ENCODE results near the gene LRRC42.

DNA sequence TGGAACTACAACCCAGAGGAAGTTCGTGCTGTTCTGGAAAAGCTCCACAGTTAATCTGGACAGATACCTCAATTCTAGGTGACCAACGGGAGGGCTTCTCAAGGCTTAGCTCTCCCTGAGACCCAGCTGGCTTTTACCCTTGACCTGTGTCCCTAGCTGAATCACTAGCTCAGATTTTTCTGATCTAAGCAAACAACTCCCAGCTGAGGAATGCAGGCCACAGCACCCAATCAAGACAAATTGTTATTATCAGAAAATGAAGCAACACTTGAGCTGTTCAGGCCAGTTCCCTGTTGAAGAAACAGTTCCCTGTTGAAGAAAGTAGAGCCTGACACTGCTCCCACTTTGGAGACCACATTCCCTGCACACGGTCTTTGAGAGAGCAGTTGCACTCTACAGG lies 36.2 kb upstream of the LRRC42 start:
- TF ChIP-seq, protein P1, sequence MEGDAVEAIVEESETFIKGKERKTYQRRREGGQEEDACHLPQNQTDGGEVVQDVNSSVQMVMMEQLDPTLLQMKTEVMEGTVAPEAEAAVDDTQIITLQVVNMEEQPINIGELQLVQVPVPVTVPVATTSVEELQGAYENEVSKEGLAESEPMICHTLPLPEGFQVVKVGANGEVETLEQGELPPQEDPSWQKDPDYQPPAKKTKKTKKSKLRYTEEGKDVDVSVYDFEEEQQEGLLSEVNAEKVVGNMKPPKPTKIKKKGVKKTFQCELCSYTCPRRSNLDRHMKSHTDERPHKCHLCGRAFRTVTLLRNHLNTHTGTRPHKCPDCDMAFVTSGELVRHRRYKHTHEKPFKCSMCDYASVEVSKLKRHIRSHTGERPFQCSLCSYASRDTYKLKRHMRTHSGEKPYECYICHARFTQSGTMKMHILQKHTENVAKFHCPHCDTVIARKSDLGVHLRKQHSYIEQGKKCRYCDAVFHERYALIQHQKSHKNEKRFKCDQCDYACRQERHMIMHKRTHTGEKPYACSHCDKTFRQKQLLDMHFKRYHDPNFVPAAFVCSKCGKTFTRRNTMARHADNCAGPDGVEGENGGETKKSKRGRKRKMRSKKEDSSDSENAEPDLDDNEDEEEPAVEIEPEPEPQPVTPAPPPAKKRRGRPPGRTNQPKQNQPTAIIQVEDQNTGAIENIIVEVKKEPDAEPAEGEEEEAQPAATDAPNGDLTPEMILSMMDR (IDR thresholded peaks at IDR 0.05 in 2 of 3, conservative IDR thresholded peaks at IDR 0.05 in 1 of 3; ENCODE audit: control insufficient read depth in 2 of 3, extremely low read depth in 1 of 3, insufficient read depth in 1 of 3, low read depth in 3 of 3, low read length in 3 of 3): no peak
- TF ChIP-seq, protein P2, sequence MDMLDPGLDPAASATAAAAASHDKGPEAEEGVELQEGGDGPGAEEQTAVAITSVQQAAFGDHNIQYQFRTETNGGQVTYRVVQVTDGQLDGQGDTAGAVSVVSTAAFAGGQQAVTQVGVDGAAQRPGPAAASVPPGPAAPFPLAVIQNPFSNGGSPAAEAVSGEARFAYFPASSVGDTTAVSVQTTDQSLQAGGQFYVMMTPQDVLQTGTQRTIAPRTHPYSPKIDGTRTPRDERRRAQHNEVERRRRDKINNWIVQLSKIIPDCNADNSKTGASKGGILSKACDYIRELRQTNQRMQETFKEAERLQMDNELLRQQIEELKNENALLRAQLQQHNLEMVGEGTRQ (IDR thresholded peaks at IDR 0.05; ENCODE audit: borderline replicate concordance, low read depth, low read length): no peak
- no peak for TF ChIP-seq POLR2AphosphoS5 (IDR thresholded peaks at IDR 0.05; ENCODE audit: low read length)
